HCT116 (cell line): ENCODE data around the gene HRG. TPM values are rescaled to one million over a fixed set of nuclear protein-coding genes. Genes with fewer than 3 reads are reported as not detected.

Experiments used
- ATAC-seq: fragments of 200-7000 bp; cut with Tn5 transposase; 2 replicates; pipeline ENCODE4 v1.9.1; 2020; ENCODE audit warnings: mild to moderate bottlenecking, moderate library complexity
- BruUV-seq: library from RNA; stranded (reverse); fragments of 400-500 nt; replicated peaks from 2 replicates; lab custom pipeline; 2021; lab: Mats Ljungman, UMichigan
- CTCF ChIA-PET: fragments of 300-600 bp; sonication (Branson Sonifier 250); formaldehyde crosslinking; loops from one replicate; lab custom pipeline; 2021; ENCODE audit warnings: antibody characterized with exemption; lab: Charles Lee
- POLR2A ChIA-PET: fragments of 300-600, 350-600 bp; sonication (Branson Sonifier 250); formaldehyde crosslinking; loops from one replicate; lab custom pipeline; 2021; ENCODE audit warnings: antibody characterized with exemption; lab: Charles Lee
- RAD21 ChIA-PET, 2 experiments: fragments of 300-600 bp; sonication (Branson Sonifier 250); formaldehyde crosslinking; loops; one replicate each; lab custom pipeline; 2023; ENCODE audit warnings: low total read pairs in 2 of 2; ENCODE audit not compliant: uncharacterized antibody in 2 of 2, unreplicated experiment in 2 of 2, low non-redundant PET in 1 of 2; lab: Charles Lee
- DNase-seq: peaks from one replicate; pipeline ENCODE4 v3.0.0-alpha.2; 2010; ENCODE audit warnings: low read depth, low spot score
- H2AFZ ChIP-seq: fragments of 200-600 bp; shearing (Covaris generic), sonication (generic); 2 replicates; pipeline ENCODE4 v1.6.1; 2017; ENCODE audit warnings: low read depth, mixed run types, mixed read lengths, antibody characterized with exemption, low read length; ENCODE audit not compliant: poor library complexity, severe bottlenecking
- H3K27ac ChIP-seq: 2 replicates; pipeline ENCODE4 v1.5.1; 2012; ENCODE audit warnings: low read depth, low read length
- H3K27me3 ChIP-seq: fragments of 200-600 bp; sonication (generic); 2 replicates; pipeline ENCODE4 v1.6.1; 2016; ENCODE audit warnings: mixed run types, low read length, mixed read lengths; ENCODE audit not compliant: insufficient read depth
- H3K36me3 ChIP-seq, 2 experiments: fragments of 200-500 bp in 1 of 2; fragments of 200-600 bp in 1 of 2; sonication (Bioruptor generic) in 1 of 2; sonication (generic) in 1 of 2; 2 replicates each; pipeline versions ENCODE4 v1.5.1 to v1.6.1; 2014 to 2016; ENCODE audit warnings: low read length in 2 of 2, inconsistent platforms in 1 of 2, mixed read lengths in 1 of 2, mixed run types in 1 of 2; ENCODE audit not compliant: insufficient read depth in 2 of 2, control insufficient read depth in 1 of 2
- H3K4me1 ChIP-seq, 2 experiments: fragments of 200-600 bp in 1 of 2; sonication (generic) in 1 of 2; 2 replicates each; pipeline versions ENCODE4 v1.5.1 to v1.6.1; 2012 to 2017; ENCODE audit warnings: low read length in 2 of 2, inconsistent platforms in 1 of 2, mild to moderate bottlenecking in 1 of 2, mixed read lengths in 1 of 2, mixed run types in 1 of 2, moderate library complexity in 1 of 2; ENCODE audit not compliant: insufficient read depth in 2 of 2, control insufficient read depth in 1 of 2
- H3K4me2 ChIP-seq: fragments of 200-600 bp; sonication (generic); 2 replicates; pipeline ENCODE4 v1.6.1; 2017; ENCODE audit warnings: mixed run types, low read length, mixed read lengths
- H3K4me3 ChIP-seq, 2 experiments: fragments of 200-600 bp in 1 of 2; sonication (generic) in 1 of 2; replicated peaks in 1 of 2; 2 replicates each; pipeline ENCODE4 v1.5.1; 2011 to 2016; ENCODE audit warnings: low read length in 2 of 2, control low read depth in 1 of 2, low read depth in 1 of 2, mild to moderate bottlenecking in 1 of 2, mixed read lengths in 1 of 2, mixed run types in 1 of 2
- H3K79me2 ChIP-seq: fragments of 200-600 bp; sonication (generic); 2 replicates; pipeline ENCODE4 v1.6.1; 2017; ENCODE audit warnings: mild to moderate bottlenecking, mixed run types, low read length, moderate library complexity, mixed read lengths; ENCODE audit not compliant: insufficient read depth
- H3K9ac ChIP-seq: fragments of 200-600 bp; sonication (generic); 2 replicates; pipeline ENCODE4 v1.6.1; 2016; ENCODE audit warnings: low read length, mixed read lengths
- H3K9me2 ChIP-seq: fragments of 200-600 bp; sonication (generic), shearing (Covaris generic); 2 replicates; pipeline ENCODE4 v1.6.1; 2017; ENCODE audit warnings: mixed run types, mild to moderate bottlenecking, moderate library complexity; ENCODE audit not compliant: insufficient read depth
- H3K9me3 ChIP-seq, 2 experiments: fragments of 200-500 bp in 1 of 2; fragments of 200-600 bp in 1 of 2; sonication (Bioruptor generic) in 1 of 2; sonication (generic) in 1 of 2; 2 replicates each; pipeline ENCODE4 v1.6.1; 2014 to 2017; ENCODE audit warnings: low read length in 2 of 2, mixed read lengths in 2 of 2, inconsistent platforms in 1 of 2, low read depth in 1 of 2, mild to moderate bottlenecking in 1 of 2, mixed run types in 1 of 2, moderate library complexity in 1 of 2; ENCODE audit not compliant: control insufficient read depth in 1 of 2, insufficient read depth in 1 of 2
- H4K20me1 ChIP-seq: fragments of 200-600 bp; sonication (generic), shearing (Covaris generic); 2 replicates; pipeline ENCODE4 v1.6.1; 2017; ENCODE audit warnings: mixed run types, mild to moderate bottlenecking, moderate library complexity; ENCODE audit not compliant: insufficient read depth
- CEBPB ChIP-seq: IDR thresholded peaks from 2 replicates; pipeline ENCODE4 v1.6.1; 2012; ENCODE audit warnings: low read depth
- ELF1 ChIP-seq: IDR thresholded peaks from 2 replicates; pipeline ENCODE4 v1.6.1; 2012; ENCODE audit warnings: low read depth, borderline replicate concordance
- EZH2 ChIP-seq: fragments of 200-600 bp; sonication (generic); IDR thresholded peaks from 2 replicates; pipeline ENCODE4 v1.6.1; 2017; ENCODE audit warnings: antibody characterized with exemption, mixed run types
- JUND ChIP-seq: IDR thresholded peaks from 2 replicates; pipeline ENCODE4 v1.6.1; 2012
- POLR2A ChIP-seq: IDR thresholded peaks from 2 replicates; pipeline ENCODE4 v1.7.0; 2011; ENCODE audit warnings: borderline replicate concordance; ENCODE audit not compliant: insufficient read depth, insufficient read length; ENCODE audit errors: extremely low read depth
- POLR2AphosphoS5 ChIP-seq: IDR thresholded peaks from 2 replicates; pipeline ENCODE4 v1.6.1; 2011; ENCODE audit warnings: mild to moderate bottlenecking, low read depth, low read length, moderate library complexity
- RAD21 ChIP-seq: IDR thresholded peaks from 2 replicates; pipeline ENCODE4 v1.6.1; 2012; ENCODE audit warnings: low read depth, mild to moderate bottlenecking
- SRF ChIP-seq: IDR thresholded peaks from 2 replicates; pipeline ENCODE4 v1.6.1; 2012; ENCODE audit warnings: low read depth
- YY1 ChIP-seq: IDR thresholded peaks from 2 replicates; pipeline ENCODE4 v1.6.1; 2011; ENCODE audit warnings: low read length, low read depth, moderate library complexity, mild to moderate bottlenecking; ENCODE audit not compliant: insufficient replicate concordance; ENCODE audit errors: extremely low read depth
- intact Hi-C: fragments of 100-400 bp; cut with micrococcal nuclease; formaldehyde crosslinking; loops from 2 replicates; pipeline ENCODE4 v1.10.0; 2022
- total RNA-seq: library from RNA; stranded (reverse); gene quantifications from one replicate; pipeline ENCODE4 v1.2.1, GENCODE V29; 2021; ENCODE audit not compliant: unreplicated experiment
- TF ChIP-seq, protein P1 (sequence below): IDR thresholded peaks from 2 replicates; pipeline ENCODE4 v1.6.1; 2012; ENCODE audit warnings: low read depth

Gene HRG
- total RNA-seq, 1 experiment from 2014 or later = 0.42 TPM

DNA sequence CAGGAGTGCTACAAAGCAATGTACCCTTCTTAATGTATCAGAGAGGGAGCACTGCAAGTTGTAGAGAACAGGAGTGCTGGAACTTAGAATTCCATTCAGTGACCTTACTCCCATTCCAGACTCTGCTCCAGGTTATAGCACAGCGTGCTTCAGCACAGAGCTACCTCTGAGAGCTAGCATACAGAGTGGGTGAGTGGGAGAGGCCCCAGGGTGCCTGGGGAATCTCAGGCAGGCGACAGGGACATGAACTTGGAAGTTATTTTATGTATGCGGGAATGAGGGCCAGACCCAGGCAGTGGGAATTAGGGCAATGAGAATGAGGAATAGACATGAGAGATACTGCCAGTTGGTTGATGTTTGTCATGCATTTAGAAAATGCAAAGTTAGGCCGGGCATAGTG lies 47.7 kb downstream of the HRG start:
- no peak overlapping the region for H2AFZ ChIP-seq
- no peaks in the 10 kb centered on the region for H4K20me1 ChIP-seq
- H3K27ac ChIP-seq = no peak overlapping the region
- no peak for ATAC-seq
- no peak overlapping the region for H3K4me3 ChIP-seq
- TF ChIP-seq, protein P1, sequence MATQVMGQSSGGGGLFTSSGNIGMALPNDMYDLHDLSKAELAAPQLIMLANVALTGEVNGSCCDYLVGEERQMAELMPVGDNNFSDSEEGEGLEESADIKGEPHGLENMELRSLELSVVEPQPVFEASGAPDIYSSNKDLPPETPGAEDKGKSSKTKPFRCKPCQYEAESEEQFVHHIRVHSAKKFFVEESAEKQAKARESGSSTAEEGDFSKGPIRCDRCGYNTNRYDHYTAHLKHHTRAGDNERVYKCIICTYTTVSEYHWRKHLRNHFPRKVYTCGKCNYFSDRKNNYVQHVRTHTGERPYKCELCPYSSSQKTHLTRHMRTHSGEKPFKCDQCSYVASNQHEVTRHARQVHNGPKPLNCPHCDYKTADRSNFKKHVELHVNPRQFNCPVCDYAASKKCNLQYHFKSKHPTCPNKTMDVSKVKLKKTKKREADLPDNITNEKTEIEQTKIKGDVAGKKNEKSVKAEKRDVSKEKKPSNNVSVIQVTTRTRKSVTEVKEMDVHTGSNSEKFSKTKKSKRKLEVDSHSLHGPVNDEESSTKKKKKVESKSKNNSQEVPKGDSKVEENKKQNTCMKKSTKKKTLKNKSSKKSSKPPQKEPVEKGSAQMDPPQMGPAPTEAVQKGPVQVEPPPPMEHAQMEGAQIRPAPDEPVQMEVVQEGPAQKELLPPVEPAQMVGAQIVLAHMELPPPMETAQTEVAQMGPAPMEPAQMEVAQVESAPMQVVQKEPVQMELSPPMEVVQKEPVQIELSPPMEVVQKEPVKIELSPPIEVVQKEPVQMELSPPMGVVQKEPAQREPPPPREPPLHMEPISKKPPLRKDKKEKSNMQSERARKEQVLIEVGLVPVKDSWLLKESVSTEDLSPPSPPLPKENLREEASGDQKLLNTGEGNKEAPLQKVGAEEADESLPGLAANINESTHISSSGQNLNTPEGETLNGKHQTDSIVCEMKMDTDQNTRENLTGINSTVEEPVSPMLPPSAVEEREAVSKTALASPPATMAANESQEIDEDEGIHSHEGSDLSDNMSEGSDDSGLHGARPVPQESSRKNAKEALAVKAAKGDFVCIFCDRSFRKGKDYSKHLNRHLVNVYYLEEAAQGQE = no peak
- TF ChIP-seq YY1 (no peak), EZH2 (no peak), POLR2A (no peak), CEBPB (no peak), POLR2AphosphoS5 (no peak), SRF (no peak), JUND (no peak), RAD21 (no peak), ELF1 (no peak)
- H3K27me3 ChIP-seq = no peaks in the 10 kb centered on the region
- BruUV-seq = no TSS peak
- no peaks in the 10 kb centered on the region for H3K9me2 ChIP-seq
- no peak overlapping the region for H3K9ac ChIP-seq
- no peaks in the 10 kb centered on the region for H3K36me3 ChIP-seq
- ChIA-PET RAD21 (no interaction called here), CTCF (no interaction called here), POLR2A (no interaction called here)
- DNase-seq = no peak
- H3K4me2 ChIP-seq = no peak overlapping the region
- H3K4me1 ChIP-seq = no peaks in the 10 kb centered on the region
- no peaks in the 10 kb centered on the region for H3K79me2 ChIP-seq
- intact Hi-C loops = no loop called here
- no peaks in the 10 kb centered on the region for H3K9me3 ChIP-seq
